OCI-LY7 (cell line): ENCODE data around the gene RBPMS2. TPM values are rescaled to one million over a fixed set of nuclear protein-coding genes. Genes with fewer than 3 reads are reported as not detected.

Experiments
- BruUV-seq: library from RNA; stranded (reverse); fragments of 400-500 nt; replicated peaks from 2 replicates; lab custom pipeline; 2021; lab: Mats Ljungman, UMichigan
- CTCF ChIA-PET: fragments of 300-600 bp; sonication (Branson Sonifier 250); formaldehyde crosslinking; loops from one replicate; lab custom pipeline; 2022; ENCODE audit warnings: antibody characterized with exemption; ENCODE audit not compliant: unreplicated experiment; lab: Charles Lee
- POLR2A ChIA-PET: fragments of 300-600 bp; sonication (Branson Sonifier 250); formaldehyde crosslinking; loops from one replicate; lab custom pipeline; 2022; ENCODE audit warnings: antibody characterized with exemption; lab: Charles Lee
- DNase-seq: peaks from one replicate; pipeline ENCODE4 v3.0.0-alpha.2; 2015; ENCODE audit warnings: low spot score
- H2AFZ ChIP-seq: fragments of 200-600 bp; sonication (generic), shearing (Covaris generic); 2 replicates; pipeline ENCODE4 v1.6.1; 2014; ENCODE audit warnings: mild to moderate bottlenecking, antibody characterized with exemption, low read length, moderate library complexity
- H3K27ac ChIP-seq: fragments of 200-600 bp; sonication (generic); 2 replicates; pipeline ENCODE4 v1.5.1; 2014; ENCODE audit warnings: mixed run types, low read depth, mild to moderate bottlenecking, moderate library complexity, low read length, inconsistent platforms; ENCODE audit not compliant: poor library complexity, severe bottlenecking
- H3K36me3 ChIP-seq: fragments of 200-600 bp; sonication (generic); 2 replicates; pipeline ENCODE4 v1.6.1; 2014; ENCODE audit warnings: mild to moderate bottlenecking, antibody characterized with exemption, low read length, moderate library complexity, mixed read lengths; ENCODE audit not compliant: insufficient read depth
- H3K4me1 ChIP-seq: fragments of 200-600 bp; sonication (generic); 2 replicates; pipeline ENCODE4 v1.5.1; 2014; ENCODE audit warnings: mild to moderate bottlenecking, low read length; ENCODE audit not compliant: insufficient read depth, poor library complexity, severe bottlenecking
- H3K4me2 ChIP-seq: fragments of 200-600 bp; sonication (generic); 2 replicates; pipeline ENCODE4 v1.6.1; 2014; ENCODE audit warnings: mild to moderate bottlenecking, low read length
- H3K4me3 ChIP-seq: fragments of 200-600 bp; sonication (generic); 2 replicates; pipeline ENCODE4 v1.5.1; 2014; ENCODE audit warnings: mild to moderate bottlenecking, low read depth, low read length; ENCODE audit not compliant: poor library complexity, severe bottlenecking
- H3K79me2 ChIP-seq: fragments of 200-600 bp; sonication (generic); 2 replicates; pipeline ENCODE4 v1.6.1; 2016; ENCODE audit warnings: low read depth, mild to moderate bottlenecking, low read length, moderate library complexity, mixed read lengths; ENCODE audit not compliant: insufficient read depth
- H3K9me2 ChIP-seq: fragments of 200-600 bp; sonication (generic); 2 replicates; pipeline ENCODE4 v1.6.1; 2016; ENCODE audit warnings: mild to moderate bottlenecking, low read length, mixed read lengths; ENCODE audit not compliant: insufficient read depth
- H3K9me3 ChIP-seq: fragments of 200-600 bp; sonication (generic); 2 replicates; pipeline ENCODE4 v1.6.1; 2014; ENCODE audit warnings: mild to moderate bottlenecking, mixed run types, low read length, mixed read lengths
- H4K20me1 ChIP-seq: fragments of 200-600 bp; sonication (generic); 2 replicates; pipeline ENCODE4 v1.6.1; 2014; ENCODE audit warnings: mild to moderate bottlenecking, antibody characterized with exemption, low read length, moderate library complexity, mixed read lengths; ENCODE audit not compliant: insufficient read depth
- CTCF ChIP-seq: fragments of 200-600 bp; sonication (generic); conservative IDR thresholded peaks from 2 replicates; pipeline ENCODE4 v1.5.1; 2014; ENCODE audit warnings: mild to moderate bottlenecking, antibody characterized with exemption, low read length, moderate library complexity, mixed read lengths
- EZH2phosphoT487 ChIP-seq: fragments of 200-600 bp; sonication (generic); IDR thresholded peaks from 2 replicates; pipeline ENCODE4 v1.6.1; 2018; ENCODE audit warnings: low read depth, borderline replicate concordance, mild to moderate bottlenecking, mixed run types, antibody characterized with exemption, low read length, moderate library complexity, mixed read lengths
- intact Hi-C: fragments of 100-400 bp; cut with micrococcal nuclease; formaldehyde crosslinking; loops from one replicate; pipeline ENCODE4 v1.10.0; 2022; ENCODE audit not compliant: unreplicated experiment
- total RNA-seq, 2 experiments: library from RNA; depleted of rRNA in 1 of 2; stranded (reverse); fragments of >200 nt in 1 of 2; shearing (Covaris generic) in 1 of 2; gene quantifications; 2 replicates each; pipeline ENCODE4 v1.2.3, GENCODE V29; 2014 to 2022

The RBPMS2 gene
- total RNA-seq, 2 experiments from 2014 or later = not detected

GRCh38 chr15:64701482-64702184 lies 73.8 kb downstream of the RBPMS2 start:
- Histone ChIP-seq H3K4me1 (peaks cover 42% of the 10 kb centered on the region), H3K36me3 (peaks cover 7% of the 10 kb centered on the region), H3K9me2 (no peaks in the 10 kb centered on the region), H3K27ac (no peak overlapping the region), H3K79me2 (peaks cover 35% of the 10 kb centered on the region; the same call in 1 of the 2 replicates), H4K20me1 (peaks cover 16% of the 10 kb centered on the region; the same call in 1 of the 2 replicates), H3K4me3 (peak overlapping the region; percentile 90), H2AFZ (no peak overlapping the region), H3K9me3 (no peaks in the 10 kb centered on the region), H3K4me2 (peak overlapping the region; percentile 86)
- DNase-seq = no peak
- CTCF ChIA-PET = no interaction called here
- BruUV-seq = TSS peak; percentile 58
- intact Hi-C loops = no loop called here
- TF ChIP-seq EZH2phosphoT487 = no peak
- no peak for TF ChIP-seq CTCF
- POLR2A ChIA-PET = interaction anchor here (0.6 to 1.0 kb wide), 4 partner anchors 15 to 233 kb away, joined by 3 to 4 read pairs (median 3); no protein-coding TSS in a partner anchor

GRCh38 chr15:64701051-64701450 lies 74.3 kb downstream of the RBPMS2 start:
- H3K79me2 ChIP-seq = peaks cover 35% of the 10 kb centered on the region; the same call in 1 of the 2 replicates
- no peaks in the 10 kb centered on the region for H3K9me3 ChIP-seq
- H3K4me1 ChIP-seq = peaks cover 43% of the 10 kb centered on the region
- peak overlapping the region; percentile 90 for H3K4me3 ChIP-seq
- H4K20me1 ChIP-seq = peaks cover 16% of the 10 kb centered on the region; the same call in 1 of the 2 replicates
- peaks cover 7% of the 10 kb centered on the region for H3K36me3 ChIP-seq
- intact Hi-C loops = no loop called here
- H3K4me2 ChIP-seq = peak overlapping the region; percentile 86
- TF ChIP-seq EZH2phosphoT487 (no peak), CTCF (no peak)
- no peak overlapping the region for H2AFZ ChIP-seq
- no peak for DNase-seq
- H3K9me2 ChIP-seq = no peaks in the 10 kb centered on the region
- no TSS peak for BruUV-seq
- CTCF ChIA-PET = no interaction called here
- H3K27ac ChIP-seq = no peak overlapping the region
- POLR2A ChIA-PET = interaction anchor here (0.6 to 1.0 kb wide), 2 partner anchors 66 to 102 kb away, joined by 3 read pairs; no protein-coding TSS in a partner anchor
